CD4-positive, alpha-beta T cell treated with Interleukin-12 subunit alpha and Interleukin-12 subunit beta, for 1 hour (primary cell): ENCODE data around the gene ETHE1.

Source experiments
- DNase-seq: peaks from one replicate; pipeline ENCODE4 v3.0.0-alpha.2; 2020

ETHE1 gene

DNA sequence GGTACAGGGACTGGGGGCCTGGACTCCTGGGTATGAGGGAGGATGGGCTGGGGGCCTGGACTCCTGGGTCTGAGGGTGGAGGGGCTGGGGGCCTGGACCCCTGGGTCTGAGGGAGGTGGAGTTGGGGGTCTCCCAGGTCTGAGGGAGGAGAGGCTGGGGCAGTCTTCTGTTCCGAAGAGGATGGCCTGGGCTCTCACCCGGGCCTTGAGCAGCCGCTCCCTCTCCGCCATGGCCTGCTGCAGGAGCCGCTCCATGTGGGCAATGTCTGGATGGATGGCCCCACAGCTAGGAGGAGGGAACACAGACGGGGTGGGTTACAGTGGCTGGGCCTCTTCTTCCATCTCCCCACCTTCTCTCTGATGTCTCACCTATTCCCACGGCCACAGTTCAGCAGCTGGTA, 40.6 kb downstream of the ETHE1 start:
- no peak for DNase-seq

DNA sequence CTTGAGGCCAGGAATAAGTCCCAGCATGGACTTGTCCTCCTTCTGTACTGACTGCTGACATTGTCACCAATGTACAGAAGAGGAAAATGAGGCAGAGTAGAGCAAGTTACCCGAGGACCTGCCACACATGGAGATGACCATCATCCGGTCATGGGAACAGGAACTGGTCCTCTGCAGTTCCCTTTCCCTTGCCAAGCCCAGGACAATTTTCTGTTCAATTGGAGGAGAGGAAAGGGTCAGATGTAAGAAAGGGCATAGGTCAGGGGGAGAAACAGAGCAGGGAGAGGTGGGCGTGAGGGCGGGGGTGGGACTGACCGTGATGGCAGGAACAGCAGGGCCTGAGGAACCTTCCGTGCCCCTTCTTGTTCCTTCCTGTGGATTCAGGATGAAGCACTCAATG, 41.0 kb downstream of the ETHE1 start:
- DNase-seq = no peak

DNA sequence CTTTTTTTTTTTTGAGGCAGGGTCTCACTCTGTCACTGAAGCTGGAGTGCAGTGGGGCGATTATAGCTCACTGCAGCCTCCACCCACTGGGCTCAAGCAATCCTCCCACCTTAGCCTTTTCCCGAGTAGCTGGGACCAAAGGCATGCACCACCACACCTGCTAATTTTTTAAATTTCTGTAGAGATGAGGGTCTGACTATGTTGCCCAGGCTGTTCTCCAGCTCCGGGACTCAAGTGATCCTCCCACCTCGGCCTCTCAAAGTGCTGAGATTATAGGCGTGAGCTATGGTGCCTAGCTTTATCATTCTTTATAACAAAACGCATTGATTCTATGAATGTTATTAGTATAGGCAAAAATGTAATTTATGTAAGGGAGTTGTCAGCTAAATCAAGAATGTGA, 43.7 kb downstream of the ETHE1 start:
- DNase-seq = no peak

DNA sequence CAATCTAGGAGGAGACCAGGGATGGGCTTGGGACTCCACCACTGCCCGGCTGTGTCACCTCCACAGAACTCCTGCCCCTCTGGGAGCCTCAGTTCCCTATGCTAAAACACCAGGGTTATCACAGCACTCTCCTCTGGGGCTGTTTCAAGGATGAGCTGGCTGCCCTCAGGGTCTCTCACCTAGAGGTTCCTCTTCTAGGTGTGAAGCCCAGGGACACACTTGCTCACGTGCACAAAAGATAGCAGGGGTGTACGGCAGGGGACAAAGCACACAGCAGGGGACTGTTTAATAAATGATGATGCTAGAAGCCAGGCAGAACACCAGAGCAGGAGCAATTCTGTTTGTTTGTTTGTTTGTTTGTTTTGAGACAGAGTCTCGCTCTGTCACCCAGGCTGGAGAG, 44.8 kb downstream of the ETHE1 start:
- DNase-seq = no peak

DNA sequence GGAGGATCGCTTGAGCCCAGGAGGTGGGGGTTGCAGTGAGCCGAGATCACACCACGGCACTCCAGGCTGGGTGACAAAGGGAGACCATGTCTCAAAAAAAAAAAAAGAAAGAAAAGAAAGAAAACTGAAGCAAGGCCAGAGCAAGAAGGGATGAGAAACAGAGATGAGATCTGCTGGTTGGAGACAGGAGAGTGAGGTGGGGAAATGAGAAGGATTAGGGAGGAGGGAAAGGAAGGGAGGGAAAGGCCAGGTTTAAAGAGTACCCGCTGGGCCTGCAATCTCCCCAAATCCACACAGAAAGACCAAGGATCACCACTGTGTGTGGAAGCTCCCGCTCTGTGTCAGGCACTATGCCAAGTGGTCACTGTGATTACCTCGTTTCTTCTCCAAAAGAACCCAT, 45.3 kb downstream of the ETHE1 start:
- no peak for DNase-seq

DNA sequence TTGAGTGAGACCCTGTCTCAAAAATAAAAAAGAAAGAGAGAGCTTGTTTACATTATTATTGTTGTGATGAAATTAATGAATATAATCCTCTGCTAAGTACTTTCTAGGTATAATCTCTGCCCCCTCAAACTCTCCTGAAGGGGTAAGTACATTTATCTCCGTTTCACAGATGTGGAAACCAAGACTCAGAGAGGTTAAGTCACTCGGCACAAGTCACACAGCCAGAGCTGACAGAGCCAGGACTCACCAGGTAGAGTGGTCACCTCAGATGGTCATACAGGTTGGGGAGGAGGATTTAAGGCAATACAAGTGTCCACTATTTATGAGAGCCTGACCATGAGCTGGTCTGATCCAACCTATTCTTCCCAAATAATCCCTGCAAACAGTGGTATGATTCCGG, 46.4 kb downstream of the ETHE1 start:
- DNase-seq = no peak

DNA sequence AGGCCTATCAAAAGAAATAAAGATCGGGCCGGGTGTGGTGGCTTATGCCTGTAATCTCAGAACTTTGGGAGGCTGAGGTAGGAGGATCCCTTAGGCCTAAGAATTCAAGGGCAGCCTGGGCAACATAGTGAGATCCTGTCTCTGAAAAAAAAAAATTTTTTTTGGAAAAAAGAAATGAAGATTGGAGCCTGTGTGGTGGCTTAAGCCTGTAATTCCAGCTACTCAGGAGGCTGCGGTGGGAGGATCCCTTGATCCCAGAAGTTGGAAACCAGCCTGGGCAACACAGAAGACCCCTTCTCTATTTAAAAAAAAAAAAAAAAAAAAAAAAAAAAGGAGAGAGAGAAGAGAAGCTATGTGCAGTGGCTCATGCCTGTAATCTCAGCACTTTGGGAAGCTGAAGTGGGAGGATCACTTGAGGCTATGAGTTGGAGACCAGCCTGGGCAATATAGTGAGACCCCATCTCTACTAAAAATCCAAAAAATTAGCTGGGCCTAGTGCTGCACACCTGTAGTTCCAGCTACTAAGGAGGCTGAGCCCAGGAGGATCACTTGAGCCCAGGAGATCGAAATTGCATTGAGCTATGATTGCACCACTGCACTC, 46.9 kb downstream of the ETHE1 start:
- no peak for DNase-seq

DNA sequence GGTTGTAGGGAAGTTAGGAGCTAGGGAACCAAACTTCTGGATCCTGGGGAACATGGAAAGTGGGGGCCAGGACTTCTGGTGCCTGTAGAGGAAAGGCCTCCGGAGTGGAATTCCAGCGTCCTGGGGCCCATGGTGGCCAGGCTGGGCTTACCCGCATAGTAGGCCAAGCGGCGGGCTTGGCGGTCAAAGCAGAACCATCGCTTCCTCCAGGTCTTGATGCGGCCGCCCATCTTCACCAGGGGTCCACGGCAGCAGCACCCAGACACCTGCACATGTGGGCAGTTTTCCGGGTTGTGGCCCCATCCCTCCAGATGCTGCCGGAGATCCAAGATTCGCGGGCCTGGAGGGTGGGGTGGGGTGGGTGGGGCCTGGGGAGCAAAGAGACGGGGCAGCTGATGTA, 47.8 kb downstream of the ETHE1 start:
- no peak for DNase-seq

DNA sequence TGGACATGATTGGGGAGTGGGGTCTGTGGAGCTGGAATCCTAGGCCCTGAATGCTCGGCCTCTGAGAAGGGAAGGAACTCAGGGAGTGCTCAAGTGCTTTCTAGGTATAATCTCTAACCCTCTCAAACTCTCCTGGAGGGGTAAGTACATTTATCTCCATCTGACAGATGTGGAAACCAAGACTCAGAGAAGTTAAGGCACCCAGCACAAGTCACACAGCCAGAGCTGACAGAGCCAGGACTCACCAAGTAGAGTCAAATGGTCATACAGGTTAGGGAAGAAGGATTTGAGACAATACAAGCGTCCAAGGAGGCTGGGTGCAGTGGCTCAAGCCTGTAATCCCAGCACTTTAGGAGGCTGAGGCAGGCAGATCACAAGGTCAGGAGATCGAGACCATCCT, 48.7 kb downstream of the ETHE1 start:
- DNase-seq = no peak

DNA sequence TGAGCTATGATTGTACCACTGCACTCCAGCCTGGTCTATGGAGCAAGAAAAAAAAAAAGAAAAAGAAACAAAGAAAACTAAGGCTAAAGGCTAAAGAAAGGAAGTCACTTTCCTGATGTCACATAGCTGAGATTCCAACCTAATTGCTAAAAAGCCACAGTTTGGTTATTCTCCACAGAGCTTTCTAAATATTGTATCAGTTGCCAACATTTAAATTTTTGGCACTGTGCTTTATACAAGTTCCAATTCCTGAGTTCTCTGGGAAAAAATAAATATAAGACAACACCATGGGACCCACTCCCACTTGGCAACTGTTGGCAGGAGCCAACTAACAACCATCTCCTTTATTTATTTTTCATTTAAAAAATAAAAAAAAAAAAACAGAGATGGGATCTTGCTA, 50.4 kb downstream of the ETHE1 start:
- no peak for DNase-seq

DNA sequence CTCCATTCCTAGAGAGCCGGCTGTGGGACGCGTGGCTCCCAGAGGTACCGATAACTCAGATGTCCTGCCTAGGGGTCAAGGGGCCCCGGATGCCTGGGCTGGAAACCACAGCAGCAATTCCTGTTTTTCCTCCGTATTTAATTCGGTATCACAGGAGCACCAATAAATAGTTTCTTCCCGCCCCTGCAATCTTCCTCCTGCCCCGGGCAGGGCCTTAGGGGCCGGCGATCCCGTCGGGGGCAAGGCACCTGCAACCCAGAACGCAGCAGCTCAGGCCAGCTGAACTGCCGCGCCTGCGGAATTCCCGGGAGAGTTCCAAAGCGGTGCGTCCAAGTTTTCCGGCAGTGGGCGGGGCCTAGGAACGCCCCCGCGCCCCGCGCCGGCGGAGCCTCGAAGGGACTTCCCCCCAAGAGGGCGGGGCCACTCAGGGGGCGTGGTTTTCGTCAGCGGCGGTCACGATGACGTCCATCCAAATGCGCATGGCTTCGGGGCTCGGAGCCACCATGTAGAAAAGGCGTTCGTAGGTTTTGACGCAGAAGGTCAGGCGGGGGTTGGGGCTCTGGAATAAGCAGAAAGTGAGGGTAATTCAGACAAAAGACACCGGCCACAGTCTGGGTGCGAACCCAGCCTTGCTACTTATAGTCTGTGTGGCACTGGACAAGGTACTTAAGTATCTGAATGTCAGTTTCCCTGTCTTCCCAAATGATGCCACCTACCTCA, 51.9 kb downstream of the ETHE1 start:
- peak; percentile 96 for DNase-seq

DNA sequence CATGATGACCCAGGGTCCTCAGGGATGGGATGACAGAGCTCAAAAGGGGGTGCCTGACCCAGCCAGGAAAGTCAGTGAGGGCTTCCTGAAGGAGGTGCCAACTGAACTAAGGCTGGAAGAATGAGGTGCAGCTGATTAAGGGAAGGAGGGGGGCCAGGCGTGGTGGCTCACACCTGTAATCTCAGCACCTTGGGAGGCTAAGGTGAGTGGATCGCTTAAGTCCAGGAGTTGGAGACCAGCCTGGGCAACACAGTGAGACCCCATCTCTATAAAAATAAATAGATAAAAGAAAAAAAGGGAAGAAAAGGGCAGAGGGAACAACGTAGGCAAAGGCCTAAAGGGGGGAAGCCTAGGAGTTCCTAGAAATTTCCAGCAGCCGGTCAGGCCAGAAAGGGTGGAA, 52.5 kb downstream of the ETHE1 start:
- no peak for DNase-seq

DNA sequence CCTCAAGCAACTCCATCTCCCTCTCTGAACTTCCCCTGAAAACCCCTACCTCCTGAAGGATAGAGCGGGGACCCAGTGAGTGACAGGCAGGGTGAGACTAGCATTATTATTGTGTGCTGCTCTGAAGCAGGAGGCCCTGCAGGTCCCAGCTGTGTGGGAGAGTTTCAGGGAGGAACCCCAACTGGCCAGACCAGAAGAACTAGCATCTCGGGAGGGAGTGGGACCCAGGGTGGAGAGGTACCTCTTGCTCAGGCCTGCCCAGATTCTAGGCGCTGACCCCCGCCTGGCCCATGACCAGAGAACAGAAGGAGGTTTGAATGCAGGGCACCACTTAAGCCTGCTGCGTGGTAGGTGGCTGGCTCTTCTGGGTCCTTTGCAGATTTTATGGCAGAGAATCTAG, 55.9 kb downstream of the ETHE1 start:
- no peak for DNase-seq

DNA sequence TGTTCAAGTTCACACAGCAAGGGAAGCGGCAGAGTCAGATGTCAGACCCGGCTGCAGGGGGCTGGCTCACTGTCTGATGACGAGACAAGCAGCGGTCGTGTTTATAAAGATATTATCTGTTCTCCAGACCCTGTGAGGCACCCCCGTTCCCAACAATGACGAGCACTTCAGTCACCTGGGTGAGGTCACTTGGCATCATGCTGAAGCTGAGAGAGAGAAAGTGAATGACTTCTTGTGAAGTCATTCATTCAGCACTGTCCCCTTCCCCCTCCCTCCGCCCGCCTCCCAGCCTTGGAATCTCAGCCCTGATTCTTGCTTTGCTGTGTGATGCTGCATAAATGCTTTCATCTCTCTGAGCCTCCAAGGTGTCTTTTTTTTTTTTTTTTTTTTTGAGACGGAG, 56.7 kb downstream of the ETHE1 start:
- peak; percentile 53 for DNase-seq

DNA sequence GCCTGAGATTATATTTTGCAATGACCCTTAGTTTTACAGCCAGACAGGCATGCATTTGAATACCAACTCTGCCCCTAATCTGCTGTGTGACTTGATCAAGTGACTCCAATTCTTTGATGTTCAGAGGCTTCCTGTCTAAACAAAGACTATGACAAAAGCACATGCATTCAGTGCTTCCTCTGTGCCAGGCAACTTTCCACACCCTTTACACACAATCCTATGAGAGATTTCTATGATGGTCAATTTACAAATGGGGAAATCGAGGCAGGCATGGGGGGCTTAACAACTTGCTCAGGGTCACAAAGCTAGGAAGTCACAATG, 57.9 kb downstream of the ETHE1 start:
- peak; percentile 59 for DNase-seq

DNA sequence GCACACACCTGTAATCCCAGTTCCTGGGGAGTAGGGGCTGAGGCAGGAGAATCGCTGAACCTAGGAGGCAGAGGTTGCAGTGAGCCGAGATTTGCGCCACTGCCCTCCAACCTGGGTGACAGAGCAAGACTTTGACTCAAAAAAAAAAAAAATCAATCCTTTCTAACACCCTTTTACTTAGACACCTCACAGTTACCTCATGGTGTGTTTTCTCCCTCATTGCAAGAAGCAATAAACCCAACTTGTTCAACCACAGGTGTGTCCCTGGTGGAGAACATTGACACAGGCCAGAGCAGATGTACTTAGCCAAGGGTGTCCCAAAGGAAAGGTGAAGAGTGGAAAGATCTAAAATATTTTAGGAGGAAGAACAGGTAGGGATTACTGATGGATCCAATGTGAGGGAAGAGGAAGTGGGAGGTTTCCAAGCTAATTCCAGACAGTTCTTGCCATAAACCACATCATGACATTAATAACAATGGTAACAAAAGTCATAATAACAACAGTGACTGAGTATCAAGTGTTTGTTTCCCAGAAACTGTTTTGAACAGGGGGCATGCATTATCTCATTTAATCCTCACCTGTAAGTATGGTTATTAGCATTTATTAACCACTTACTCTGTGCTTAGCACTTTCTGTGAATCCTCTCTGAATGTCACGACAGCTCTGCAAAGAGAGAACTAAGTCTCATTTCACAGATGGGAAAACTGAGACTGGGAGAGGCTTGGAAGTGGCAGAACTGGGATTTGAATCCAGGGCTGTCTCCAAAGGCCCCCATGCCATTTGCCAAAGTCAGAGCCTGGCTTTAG, 58.4 kb downstream of the ETHE1 start:
- no peak for DNase-seq

DNA sequence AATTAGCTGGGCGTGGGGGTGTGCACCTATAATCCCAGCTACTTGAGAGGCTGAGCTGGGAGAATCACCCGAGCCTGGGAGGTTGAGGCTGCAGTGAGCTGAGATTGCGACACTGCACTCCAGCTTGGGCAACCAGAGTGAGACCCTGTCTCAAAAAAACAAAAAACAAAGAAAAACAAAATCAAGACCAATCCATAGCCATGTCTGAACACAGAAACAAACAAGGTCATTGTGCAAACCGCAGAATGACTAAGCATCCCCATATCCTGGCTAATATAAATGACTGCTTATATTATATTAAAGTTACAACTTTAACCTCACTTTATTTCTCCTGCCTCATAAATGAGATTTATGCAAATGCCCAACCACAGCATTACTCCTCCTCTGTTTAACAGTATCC, 59.3 kb downstream of the ETHE1 start:
- no peak for DNase-seq

DNA sequence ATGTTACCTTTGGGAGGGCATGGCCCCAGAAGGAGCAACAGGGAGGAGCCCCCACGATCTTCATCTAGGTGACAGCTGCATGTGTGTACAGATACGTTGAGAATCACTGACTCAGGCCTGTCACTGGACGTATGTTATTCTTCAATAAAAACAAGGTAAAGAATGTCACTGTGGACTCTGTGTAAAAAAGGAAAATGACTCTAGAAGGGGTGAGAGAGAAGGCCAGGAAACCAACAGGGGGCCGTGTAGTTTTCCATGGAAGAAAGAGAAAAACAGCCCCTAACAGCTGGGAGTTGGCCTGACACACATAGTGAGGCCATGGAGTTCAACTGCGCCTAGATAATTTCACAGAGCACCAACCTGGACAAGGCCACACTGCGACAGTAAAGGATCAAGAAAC, 59.7 kb downstream of the ETHE1 start:
- no peak for DNase-seq

DNA sequence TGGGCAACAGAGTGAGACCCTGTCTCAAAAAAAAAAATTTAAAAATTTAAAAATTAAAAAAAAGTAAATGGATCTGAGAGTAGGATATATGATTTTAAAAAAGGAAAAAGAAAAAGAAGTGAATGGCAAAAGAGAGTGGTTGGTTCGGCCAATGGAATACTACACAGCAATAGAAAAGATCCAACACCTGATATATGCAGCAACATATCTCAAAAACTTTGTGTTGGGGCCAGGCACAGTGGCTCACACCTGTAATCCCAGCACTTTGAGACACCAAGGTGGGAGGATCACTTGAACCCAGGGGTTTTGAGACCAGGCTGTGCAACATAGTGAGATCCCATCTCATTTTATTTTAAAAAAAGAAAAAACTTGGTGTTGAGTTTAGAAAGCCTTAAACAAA, 60.2 kb downstream of the ETHE1 start:
- no peak for DNase-seq

DNA sequence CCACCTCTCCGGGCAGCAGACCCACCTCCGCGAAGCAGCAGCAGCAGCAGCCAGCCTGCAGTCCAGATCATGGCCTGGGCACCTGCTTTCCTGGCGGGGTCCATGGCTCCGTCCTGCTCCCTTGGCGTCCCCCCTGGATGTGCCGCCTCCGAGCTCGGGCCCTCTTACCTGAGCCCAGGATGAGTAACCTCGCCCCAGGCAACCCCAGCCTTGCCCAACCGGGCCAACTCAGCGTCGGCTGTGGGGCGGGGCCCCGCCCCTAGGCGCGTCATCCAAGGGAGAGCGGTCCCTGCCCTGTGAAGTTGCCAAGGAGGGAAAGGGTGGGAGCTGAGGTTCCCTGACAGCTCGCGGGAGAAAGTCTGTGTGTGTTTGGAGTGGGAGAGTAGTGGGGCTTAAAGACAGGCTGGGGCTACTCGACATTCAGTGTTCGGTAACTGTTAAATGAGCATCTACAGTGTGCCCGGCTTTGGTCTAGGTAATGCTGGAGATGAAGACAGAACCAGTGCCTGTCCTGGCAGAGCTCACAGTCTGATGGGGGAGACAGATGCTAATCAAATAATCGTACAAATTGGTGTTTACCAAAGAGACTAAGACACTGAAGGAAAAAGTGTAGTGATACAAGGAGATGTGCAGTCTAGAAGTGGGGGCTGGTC, 61.4 kb downstream of the ETHE1 start, which contains the start of gene LYPD3:
TSS of gene LYPD3 (minus strand) at position 141 of the 653 bp plus-strand sequence. CDS start at position 104, 37 bp downstream.
- DNase-seq = no peak

DNA sequence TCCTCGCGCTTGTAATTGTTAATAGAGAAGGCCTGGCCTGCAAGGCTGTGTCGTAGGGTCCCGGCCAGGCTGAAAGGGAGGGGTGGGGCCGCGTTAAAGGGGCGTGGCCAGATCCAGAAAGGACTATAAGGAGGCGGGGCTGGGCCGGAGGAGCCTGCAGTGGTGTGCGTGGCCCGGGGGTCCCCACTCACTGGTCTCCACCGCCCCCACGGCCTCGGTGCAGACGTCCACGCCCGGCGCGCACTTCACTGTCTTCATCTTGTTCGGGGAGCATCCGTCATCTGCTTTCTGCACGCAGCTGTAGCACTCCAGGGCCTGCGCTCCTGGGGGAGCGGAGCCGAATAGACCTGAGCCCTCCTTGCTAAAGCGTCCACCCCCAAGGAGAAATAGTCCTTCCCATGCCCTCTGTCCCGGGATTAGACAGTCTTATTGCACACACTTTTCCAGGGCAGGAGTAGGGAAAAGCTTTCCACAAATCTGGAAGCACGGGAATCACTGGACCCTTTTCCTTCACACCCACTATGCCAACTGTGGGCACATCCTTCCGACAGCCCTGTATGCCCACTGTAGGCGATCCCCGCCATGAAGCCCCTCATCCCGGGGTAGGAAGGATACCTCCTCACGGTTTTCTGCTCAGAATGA, 62.7 kb downstream of the ETHE1 start:
- DNase-seq = no peak

DNA sequence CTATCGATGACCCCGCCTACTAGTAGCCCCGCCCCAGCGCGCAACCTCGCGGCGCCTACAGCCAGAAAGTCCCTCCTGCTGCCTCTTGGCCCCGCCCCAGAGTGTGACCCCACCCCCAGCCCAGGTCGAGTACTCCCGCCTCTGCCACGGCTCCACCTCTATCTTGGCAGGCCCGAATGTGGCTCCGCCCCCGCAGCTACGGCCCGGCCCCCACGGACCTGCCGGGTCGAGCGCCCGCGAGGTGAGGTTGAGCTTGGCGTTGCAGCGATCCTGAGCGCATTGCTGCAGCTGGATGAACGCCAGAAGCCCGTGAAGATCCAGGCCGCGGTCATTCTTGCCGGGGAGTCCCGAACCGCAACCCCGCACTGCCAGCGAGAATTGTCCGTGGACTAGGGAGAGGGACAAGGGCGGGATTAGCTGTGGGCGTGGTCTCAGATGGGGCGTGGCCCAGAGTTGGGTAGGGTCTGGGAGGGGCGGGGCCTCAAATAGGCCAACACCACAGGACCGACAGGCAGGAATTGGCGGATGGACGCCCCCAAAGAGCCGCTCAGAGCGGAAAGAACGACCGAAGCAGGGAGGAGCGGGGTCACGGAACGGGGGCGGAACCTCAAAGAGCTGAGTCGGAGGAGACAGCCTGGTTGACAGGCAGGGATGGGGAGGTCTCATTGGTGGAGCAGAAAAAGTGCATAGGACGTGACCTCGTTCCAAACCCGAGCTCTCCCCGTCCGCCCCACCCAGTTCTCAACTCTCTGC, 63.4 kb downstream of the ETHE1 start:
- DNase-seq = peak; percentile 100
